Neural crest cell (in vitro differentiated cells): ENCODE data around the gene F11R. TPM values are rescaled to one million over a fixed set of nuclear protein-coding genes. Genes with fewer than 3 reads are reported as not detected.
"Not testable (repeated sequence)": the region's sequence is repeated elsewhere in the genome, so short reads cannot be mapped to it uniquely, and the experiment has no call there.

ENCODE experiments used
- DNase-seq: peaks from one replicate; pipeline ENCODE4 v3.0.0; 2021; ENCODE audit warnings: low read depth, mixed read lengths, low spot score
- H3K27ac Mint-ChIP-seq: one replicate; pipeline ENCODE4 v1.8.0; 2021; ENCODE audit warnings: mild to moderate bottlenecking, mixed read lengths; ENCODE audit not compliant: unreplicated experiment
- H3K27me3 Mint-ChIP-seq: 2 replicates; pipeline ENCODE4 v1.8.0; 2021; ENCODE audit warnings: low read depth, mild to moderate bottlenecking, mixed read lengths
- H3K36me3 Mint-ChIP-seq: 2 replicates; pipeline ENCODE4 v1.8.0; 2021; ENCODE audit warnings: low read depth, mild to moderate bottlenecking, mixed read lengths
- H3K4me1 Mint-ChIP-seq: 2 replicates; pipeline ENCODE4 v1.8.0; 2021; ENCODE audit warnings: mixed read lengths
- H3K4me3 Mint-ChIP-seq: one replicate; pipeline ENCODE4 v1.8.0; 2021; ENCODE audit warnings: mild to moderate bottlenecking, mixed read lengths
- H3K9me3 Mint-ChIP-seq: 2 replicates; pipeline ENCODE4 v1.8.0; 2021; ENCODE audit warnings: mixed read lengths
- CTCF ChIP-seq: fragments of 200-600 bp; sonication (generic); conservative IDR thresholded peaks from 2 replicates; pipeline ENCODE4 v1.5.0; 2021; ENCODE audit warnings: antibody characterized with exemption, mild to moderate bottlenecking
- total RNA-seq: library from RNA; stranded (reverse); gene quantifications from 2 replicates; pipeline ENCODE4 v1.2.1, GENCODE V29; 2021

F11R gene
- total RNA-seq, 1 donor from 2014 or later = 3.5 TPM

- TF ChIP-seq CTCF = no peak
- Mint-ChIP-seq H3K27me3 (no peaks in the 10 kb centered on the region), H3K27ac (no peak overlapping the region), H3K4me3 (no peak overlapping the region), H3K36me3 (no peaks in the 10 kb centered on the region), H3K4me1 (peaks cover 4% of the 10 kb centered on the region), H3K9me3 (no peaks in the 10 kb centered on the region)
- no peak for DNase-seq
Observed at GRCh38 chr1:160950657-160951056, 70.3 kb downstream of the F11R start.

GRCh38 chr1:160949881-160950280 is 71.1 kb downstream of the F11R start:
- no peak for DNase-seq
- Mint-ChIP-seq H3K4me1 (peaks cover 4% of the 10 kb centered on the region), H3K27ac (no peak overlapping the region), H3K27me3 (no peaks in the 10 kb centered on the region), H3K9me3 (no peaks in the 10 kb centered on the region), H3K36me3 (no peaks in the 10 kb centered on the region), H3K4me3 (no peak overlapping the region)
- TF ChIP-seq CTCF = no peak

- H3K9me3 Mint-ChIP-seq, H3K4me1 Mint-ChIP-seq, H3K36me3 Mint-ChIP-seq, H3K4me3 Mint-ChIP-seq, H3K27ac Mint-ChIP-seq, H3K27me3 Mint-ChIP-seq, DNase-seq: not testable (repeated sequence)
Observed at GRCh38 chr1:160949216-160949880, 71.6 kb downstream of the F11R start.

GRCh38 chr1:160947174-160947759 is 73.7 kb downstream of the F11R start:
- not testable (repeated sequence) for H3K27ac Mint-ChIP-seq, H3K36me3 Mint-ChIP-seq, H3K27me3 Mint-ChIP-seq, H3K4me3 Mint-ChIP-seq, H3K9me3 Mint-ChIP-seq, H3K4me1 Mint-ChIP-seq, DNase-seq

GRCh38 chr1:160945881-160946280 is 75.1 kb downstream of the F11R start:
- not testable (repeated sequence) for H3K4me1 Mint-ChIP-seq, H3K9me3 Mint-ChIP-seq, H3K27ac Mint-ChIP-seq, H3K36me3 Mint-ChIP-seq, DNase-seq, H3K27me3 Mint-ChIP-seq, H3K4me3 Mint-ChIP-seq

Other genes with a start within 250 kb of the F11R start
- gene LY9, start 225.0 kb downstream of the F11R start, total RNA-seq = not detected in 2 replicates
- not detected in 2 replicates for gene CD244, start 158.3 kb downstream of the F11R start, total RNA-seq
- gene ITLN1, start 136.0 kb downstream of the F11R start, total RNA-seq = not detected in 2 replicates
- 0.35 TPM in 1 of 2 replicates, not detected in the other for gene ITLN2, start 66.3 kb downstream of the F11R start, total RNA-seq
- gene TSTD1, start 17.8 kb upstream of the F11R start, total RNA-seq = 6.7 and 7.2 TPM in 2 replicates
- 87.7 and 89.5 TPM in 2 replicates for gene USF1, start 24.8 kb upstream of the F11R start, total RNA-seq
- not detected in 2 replicates for gene ARHGAP30, start 48.7 kb upstream of the F11R start, total RNA-seq
- gene NECTIN4, start 68.4 kb upstream of the F11R start, total RNA-seq = not detected in 2 replicates
- gene KLHDC9, start 77.2 kb upstream of the F11R start, total RNA-seq = 8.0 and 9.1 TPM in 2 replicates
- 90.0 and 99.5 TPM in 2 replicates for gene PFDN2, start 96.9 kb upstream of the F11R start, total RNA-seq
- gene NIT1, start 97.0 kb upstream of the F11R start, total RNA-seq = 48.6 and 53.9 TPM in 2 replicates
- 35.1 and 36.2 TPM in 2 replicates for gene DEDD, start 111.5 kb upstream of the F11R start, total RNA-seq
- 77.2 and 80.9 TPM in 2 replicates for gene UFC1, start 132.8 kb upstream of the F11R start, total RNA-seq
- 41.6 and 45.2 TPM in 2 replicates for gene USP21, start 138.3 kb upstream of the F11R start, total RNA-seq
- gene PPOX, start 145.3 kb upstream of the F11R start, total RNA-seq = 48.3 and 48.6 TPM in 2 replicates
- gene B4GALT3, start 156.4 kb upstream of the F11R start, total RNA-seq = 50.6 and 53.2 TPM in 2 replicates
- 4.6 and 4.8 TPM in 2 replicates for gene ADAMTS4, start 177.9 kb upstream of the F11R start, total RNA-seq
- 106 and 108 TPM in 2 replicates for gene NDUFS2, start 181.2 kb upstream of the F11R start, total RNA-seq
- 0.93 and 1.6 TPM in 2 replicates for gene FCER1G, start 194.1 kb upstream of the F11R start, total RNA-seq
- not detected in 2 replicates for gene APOA2, start 202.5 kb upstream of the F11R start, total RNA-seq
- 17.2 and 17.9 TPM in 2 replicates for gene TOMM40L, start 204.9 kb upstream of the F11R start, total RNA-seq
- not detected in 2 replicates for gene NR1I3, start 217.1 kb upstream of the F11R start, total RNA-seq
- gene PCP4L1, start 237.6 kb upstream of the F11R start, total RNA-seq = 0.16 and 0.20 TPM in 2 replicates